ENCODE results near the gene FAM114A1.

DNA sequence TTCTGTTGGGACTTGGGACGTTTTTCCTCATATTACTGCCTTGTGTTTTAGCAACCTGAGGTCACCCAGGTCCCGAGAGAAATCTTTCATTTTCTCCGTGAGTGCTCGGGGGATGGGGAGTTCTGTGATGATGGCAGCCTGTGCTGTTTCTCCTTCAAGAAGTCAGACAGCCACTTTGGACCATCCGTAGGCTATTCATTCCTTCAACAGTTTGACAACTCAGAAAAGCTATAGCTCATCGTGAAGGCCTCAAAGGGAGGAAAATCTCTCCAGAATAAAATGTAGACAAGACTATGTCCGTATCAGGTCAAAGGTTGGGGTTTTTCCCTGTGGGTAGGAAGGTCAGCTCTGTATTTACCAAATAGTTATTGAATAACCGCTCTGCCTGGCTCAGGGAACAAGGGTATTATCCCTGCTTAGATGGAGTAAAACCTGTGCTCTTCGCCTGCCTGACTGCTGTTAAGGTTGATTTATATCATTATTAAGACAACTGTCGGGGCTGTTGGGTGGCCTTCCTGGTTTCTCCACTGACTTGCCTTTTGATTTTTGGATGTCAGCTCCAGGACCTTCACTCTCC, 36.6 kb downstream of the FAM114A1 start:
- TF ChIP-seq, protein P1, sequence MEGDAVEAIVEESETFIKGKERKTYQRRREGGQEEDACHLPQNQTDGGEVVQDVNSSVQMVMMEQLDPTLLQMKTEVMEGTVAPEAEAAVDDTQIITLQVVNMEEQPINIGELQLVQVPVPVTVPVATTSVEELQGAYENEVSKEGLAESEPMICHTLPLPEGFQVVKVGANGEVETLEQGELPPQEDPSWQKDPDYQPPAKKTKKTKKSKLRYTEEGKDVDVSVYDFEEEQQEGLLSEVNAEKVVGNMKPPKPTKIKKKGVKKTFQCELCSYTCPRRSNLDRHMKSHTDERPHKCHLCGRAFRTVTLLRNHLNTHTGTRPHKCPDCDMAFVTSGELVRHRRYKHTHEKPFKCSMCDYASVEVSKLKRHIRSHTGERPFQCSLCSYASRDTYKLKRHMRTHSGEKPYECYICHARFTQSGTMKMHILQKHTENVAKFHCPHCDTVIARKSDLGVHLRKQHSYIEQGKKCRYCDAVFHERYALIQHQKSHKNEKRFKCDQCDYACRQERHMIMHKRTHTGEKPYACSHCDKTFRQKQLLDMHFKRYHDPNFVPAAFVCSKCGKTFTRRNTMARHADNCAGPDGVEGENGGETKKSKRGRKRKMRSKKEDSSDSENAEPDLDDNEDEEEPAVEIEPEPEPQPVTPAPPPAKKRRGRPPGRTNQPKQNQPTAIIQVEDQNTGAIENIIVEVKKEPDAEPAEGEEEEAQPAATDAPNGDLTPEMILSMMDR (IDR thresholded peaks at IDR 0.05; ENCODE audit: poor library complexity) = no peak
- TF ChIP-seq EZH2 (IDR thresholded peaks at IDR 0.05; ENCODE audit: borderline replicate concordance) (no peak), EZH2phosphoT487 (IDR thresholded peaks at IDR 0.05; ENCODE audit: low read depth, severe bottlenecking, unreplicated experiment) (no peak)
